GM12891 (cell line): ENCODE measurements around the gene ENKD1.

Experiments used
- PAX5 ChIP-seq: IDR thresholded peaks from 2 replicates; pipeline ENCODE4 v1.6.1; 2011; ENCODE audit warnings: low read length, moderate library complexity, mild to moderate bottlenecking; ENCODE audit not compliant: insufficient read depth, severe bottlenecking
- POLR2A ChIP-seq: IDR thresholded peaks from 2 replicates; pipeline ENCODE4 v1.6.1; 2011; ENCODE audit warnings: low read depth, low read length, control low read depth
- POLR2AphosphoS5 ChIP-seq: IDR thresholded peaks from 2 replicates; pipeline ENCODE4 v1.6.1; 2011; ENCODE audit warnings: low read depth, low read length, control low read depth
- TAF1 ChIP-seq: IDR thresholded peaks from 2 replicates; pipeline ENCODE4 v1.6.1; 2011; ENCODE audit warnings: low read depth, low read length, control low read depth

DNA sequence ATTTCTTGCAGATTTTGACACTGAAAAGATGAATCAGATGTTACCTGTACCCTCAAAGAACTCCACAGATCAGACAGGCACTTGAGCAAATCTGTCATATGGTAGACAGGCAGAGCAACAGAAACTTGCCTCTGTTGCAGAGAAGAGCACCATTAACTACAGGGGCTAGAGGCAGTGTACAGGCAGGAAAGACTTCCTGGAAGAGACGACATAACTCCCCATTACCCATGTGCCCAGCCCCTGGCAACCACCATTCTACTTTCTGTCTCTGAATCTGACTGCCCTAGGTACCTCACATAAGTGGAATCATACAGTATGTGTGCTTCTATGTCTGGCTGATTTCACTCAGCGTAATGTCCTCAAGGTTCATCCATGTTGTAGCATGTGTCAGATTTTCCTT lies 37.1 kb upstream of the ENKD1 start:
- TF ChIP-seq POLR2AphosphoS5 (no peak), PAX5 (no peak), POLR2A (no peak), TAF1 (no peak)
